NCI-H748 (cell line): ENCODE measurements around the gene SPDYE11.
"Not testable (repeated sequence)": the region's sequence is repeated elsewhere in the genome, so short reads cannot be mapped to it uniquely, and the experiment has no call there.

Source experiments
- DNase-seq: peaks from one replicate; lab custom pipeline; 2025; ENCODE audit not compliant: unreplicated experiment; lab: John Stamatoyannopoulos, UW

SPDYE11 gene, protein sequence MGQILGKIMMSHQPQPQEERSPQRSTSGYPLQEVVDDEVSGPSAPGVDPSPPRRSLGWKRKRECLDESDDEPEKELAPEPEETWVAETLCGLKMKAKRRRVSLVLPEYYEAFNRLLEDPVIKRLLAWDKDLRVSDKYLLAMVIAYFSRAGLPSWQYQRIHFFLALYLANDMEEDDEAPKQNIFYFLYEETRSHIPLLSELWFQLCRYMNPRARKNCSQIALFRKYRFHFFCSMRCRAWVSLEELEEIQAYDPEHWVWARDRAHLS

DNA sequence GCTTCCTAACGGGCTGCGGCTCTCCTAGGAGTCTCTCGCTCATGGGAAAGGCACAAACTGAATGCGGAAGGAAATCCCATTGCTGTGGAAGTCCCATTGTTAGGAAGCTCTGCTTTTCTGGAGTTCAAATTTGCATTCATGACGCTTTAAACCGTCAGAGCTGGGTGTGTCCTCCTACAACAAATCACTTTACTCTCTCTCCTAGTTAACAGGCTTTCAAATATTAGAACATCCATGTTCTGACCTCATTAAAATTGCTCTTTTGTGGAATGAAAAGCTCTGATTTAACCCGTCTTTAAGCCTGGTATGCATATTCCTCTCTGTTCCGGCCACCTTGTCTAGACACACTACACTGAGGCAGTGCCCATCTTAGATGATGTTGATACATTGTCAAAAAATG, at the start of gene SPDYE11:
SPDYE11 (minus strand) TSS at position 101 of the 400 bp plus-strand sequence. CDS start 1,800 bp downstream, outside the sequence.
- not testable (repeated sequence) for DNase-seq

DNA sequence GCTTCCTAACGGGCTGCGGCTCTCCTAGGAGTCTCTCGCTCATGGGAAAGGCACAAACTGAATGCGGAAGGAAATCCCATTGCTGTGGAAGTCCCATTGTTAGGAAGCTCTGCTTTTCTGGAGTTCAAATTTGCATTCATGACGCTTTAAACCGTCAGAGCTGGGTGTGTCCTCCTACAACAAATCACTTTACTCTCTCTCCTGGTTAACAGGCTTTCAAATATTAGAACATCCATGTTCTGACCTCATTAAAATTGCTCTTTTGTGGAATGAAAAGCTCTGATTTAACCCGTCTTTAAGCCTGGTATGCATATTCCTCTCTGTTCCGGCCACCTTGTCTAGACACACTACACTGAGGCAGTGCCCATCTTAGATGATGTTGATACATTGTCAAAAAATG, 28.2 kb upstream of the SPDYE11 start, which contains the start of gene SPDYE9:
SPDYE9 (minus strand) TSS at position 101 of the 400 bp plus-strand sequence. CDS start 1,800 bp downstream, outside the sequence.
- not testable (repeated sequence) for DNase-seq

DNA sequence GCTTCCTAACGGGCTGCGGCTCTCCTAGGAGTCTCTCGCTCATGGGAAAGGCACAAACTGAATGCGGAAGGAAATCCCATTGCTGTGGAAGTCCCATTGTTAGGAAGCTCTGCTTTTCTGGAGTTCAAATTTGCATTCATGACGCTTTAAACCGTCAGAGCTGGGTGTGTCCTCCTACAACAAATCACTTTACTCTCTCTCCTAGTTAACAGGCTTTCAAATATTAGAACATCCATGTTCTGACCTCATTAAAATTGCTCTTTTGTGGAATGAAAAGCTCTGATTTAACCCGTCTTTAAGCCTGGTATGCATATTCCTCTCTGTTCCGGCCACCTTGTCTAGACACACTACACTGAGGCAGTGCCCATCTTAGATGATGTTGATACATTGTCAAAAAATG, 28.0 kb downstream of the SPDYE11 start, which contains the start of gene SPDYE8:
SPDYE8 (minus strand) TSS at position 101 of the 400 bp plus-strand sequence. CDS start 1,800 bp downstream, outside the sequence.
- not testable (repeated sequence) for DNase-seq

DNA sequence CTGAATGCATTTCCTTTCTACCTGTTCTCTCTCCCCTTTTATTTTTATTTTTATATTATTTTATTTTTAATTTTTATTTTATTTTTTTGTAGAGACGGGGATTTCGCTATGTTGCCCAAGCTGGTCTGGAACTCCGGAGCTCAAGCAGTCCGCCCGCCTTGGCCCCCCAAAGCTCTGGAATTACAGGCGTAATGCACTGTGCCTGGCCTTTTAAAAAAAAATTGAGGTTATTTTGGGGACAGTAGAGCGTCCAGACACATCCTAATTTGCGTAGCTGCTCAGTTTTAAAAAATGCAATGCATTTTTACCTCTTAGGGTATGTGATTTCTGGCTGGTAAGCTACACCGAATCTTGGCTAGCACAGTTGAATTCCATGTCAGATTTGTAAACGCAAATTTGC, 51.2 kb downstream of the SPDYE11 start:
- not testable (repeated sequence) for DNase-seq

DNA sequence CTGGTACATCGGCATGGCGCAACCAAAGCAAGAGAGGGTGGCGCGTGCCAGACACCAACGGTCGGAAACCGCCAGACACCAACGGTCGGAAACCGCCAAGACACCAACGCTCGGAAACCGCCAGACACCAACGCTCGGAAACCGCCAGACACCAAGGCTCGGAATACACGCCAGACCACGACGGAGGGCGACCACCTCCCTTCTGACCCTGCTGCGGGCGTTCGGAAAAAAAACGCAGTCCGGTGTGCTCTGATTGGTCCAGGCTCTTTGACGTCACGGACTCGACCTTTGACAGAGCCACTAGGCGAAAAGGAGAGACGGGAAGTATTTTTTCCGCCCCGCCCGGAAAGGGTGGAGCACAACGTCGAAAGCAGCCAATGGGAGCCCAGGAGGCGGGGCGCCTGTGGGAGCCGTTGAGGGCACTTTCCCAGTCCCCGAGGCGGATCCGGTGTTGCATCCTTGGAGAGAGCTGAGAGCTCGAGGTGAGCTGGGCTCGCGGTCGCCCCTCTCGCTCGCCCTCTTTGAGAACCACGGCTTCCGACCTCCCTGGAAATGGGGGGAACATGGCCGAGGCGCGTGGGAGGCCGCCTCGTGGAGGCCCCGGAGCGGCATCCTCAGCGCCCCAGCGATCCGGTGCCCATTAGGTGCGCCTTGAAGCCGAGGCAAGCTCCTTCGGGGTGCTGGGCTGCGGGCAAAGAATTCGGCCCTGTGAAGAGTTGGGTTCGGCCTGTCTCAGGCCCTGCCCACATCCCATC, 51.8 kb downstream of the SPDYE11 start:
- not testable (repeated sequence) for DNase-seq

DNA sequence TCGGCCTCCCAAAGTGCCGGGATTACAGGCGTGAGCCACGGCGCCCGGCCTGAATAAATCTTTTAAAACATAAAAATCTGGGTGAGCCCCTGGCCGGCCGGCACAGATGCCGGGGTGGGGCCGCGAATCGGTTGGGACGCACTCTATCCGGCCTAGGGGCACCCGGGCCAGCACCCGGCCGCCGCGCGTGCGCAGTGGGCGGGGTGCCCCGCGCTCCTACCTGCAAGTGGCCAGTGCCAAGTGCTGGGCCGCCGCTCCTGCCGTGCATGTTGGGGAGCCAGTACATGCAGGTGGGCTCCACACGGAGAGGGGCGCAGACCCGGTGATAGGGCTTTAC, 52.4 kb downstream of the SPDYE11 start:
- DNase-seq: not testable (repeated sequence)

DNA sequence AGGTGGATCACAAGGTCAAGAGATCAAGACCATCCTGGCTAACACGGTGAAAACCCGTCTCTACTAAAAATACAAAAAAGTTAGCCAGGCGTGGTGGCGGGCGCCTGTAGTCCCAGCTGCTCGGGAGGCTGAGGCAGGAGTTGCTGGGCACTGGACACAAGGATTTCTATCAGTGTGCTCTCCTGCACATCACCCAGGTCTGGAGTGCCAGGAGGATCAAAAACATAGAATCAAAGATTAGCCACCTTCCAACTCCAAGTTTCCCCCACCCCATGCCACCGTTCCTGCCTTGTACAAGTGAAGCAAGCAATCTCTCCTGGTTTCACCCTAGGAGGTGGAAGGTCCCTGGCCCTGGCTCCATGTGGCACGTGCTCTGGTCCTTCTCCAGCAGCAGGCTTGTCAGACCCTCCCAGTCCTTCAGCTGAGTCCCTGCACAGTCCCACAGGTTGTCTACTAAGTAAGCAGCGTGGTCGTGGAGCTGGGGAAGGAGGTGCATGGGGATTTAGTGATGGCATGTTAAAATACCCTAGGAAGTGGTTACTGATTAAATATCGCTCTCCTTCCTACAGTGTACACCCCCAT, 59.7 kb downstream of the SPDYE11 start:
- DNase-seq: not testable (repeated sequence)
